Activated T-helper 2 cell treated with anti-CD3 and anti-CD28 coated beads, Interferon-gamma antibody, Interleukin-2, Interleukin-4, amounts not matched to agents 10 μg/mL and 5 μg/mL and 100 μg/mL, durations not matched to agents 14 hours and 24 hours and 36 hours (primary cell): ENCODE measurements around the gene RFT1. TPM values are rescaled to one million over a fixed set of nuclear protein-coding genes. Genes with fewer than 3 reads are reported as not detected.

Source experiments
- DNase-seq: peaks from one replicate; pipeline ENCODE4 v3.0.0; 2021; ENCODE audit warnings: low spot score
- H3K27ac Mint-ChIP-seq: one replicate; pipeline ENCODE4 v1.8.0; 2021; ENCODE audit warnings: mixed read lengths
- H3K27me3 Mint-ChIP-seq: one replicate; pipeline ENCODE4 v1.8.0; 2021; ENCODE audit warnings: low read depth, mixed read lengths
- H3K36me3 Mint-ChIP-seq: one replicate; pipeline ENCODE4 v1.8.0; 2021; ENCODE audit warnings: low read depth, mixed read lengths
- H3K4me1 Mint-ChIP-seq: one replicate; pipeline ENCODE4 v1.8.0; 2021; ENCODE audit warnings: low read depth, mixed read lengths
- H3K4me3 Mint-ChIP-seq: one replicate; pipeline ENCODE4 v1.8.0; 2021; ENCODE audit warnings: low read depth, mild to moderate bottlenecking, moderate library complexity, mixed read lengths
- H3K9me3 Mint-ChIP-seq: one replicate; pipeline ENCODE4 v1.8.0; 2021; ENCODE audit warnings: mixed read lengths
- intact Hi-C: fragments of 100-400 bp; cut with micrococcal nuclease; formaldehyde crosslinking; loops from one replicate; pipeline ENCODE4 v1.15.1; 2023
- total RNA-seq: library from RNA; stranded (reverse); gene quantifications from 2 replicates; pipeline ENCODE4 v1.2.3, GENCODE V29; 2022

The RFT1 gene
- total RNA-seq, 1 donor from 2014 or later, result 36.4 TPM

- no peaks in the 10 kb centered on the region for H3K4me1 Mint-ChIP-seq
- no peak overlapping the region for H3K27ac Mint-ChIP-seq
- no peaks in the 10 kb centered on the region for H3K27me3 Mint-ChIP-seq
- H3K9me3 Mint-ChIP-seq, result no peaks in the 10 kb centered on the region
- H3K36me3 Mint-ChIP-seq, result no peaks in the 10 kb centered on the region
- no peak for DNase-seq
- intact Hi-C loops, result no loop called here
- H3K4me3 Mint-ChIP-seq, result no peak overlapping the region
Observed at GRCh38 chr3:53081318-53081717, 48.9 kb downstream of the RFT1 start.

GRCh38 chr3:53080612-53081205 lies 49.5 kb downstream of the RFT1 start:
- Mint-ChIP-seq H3K36me3 (no peaks in the 10 kb centered on the region), H3K9me3 (no peaks in the 10 kb centered on the region), H3K27ac (no peak overlapping the region), H3K27me3 (no peaks in the 10 kb centered on the region), H3K4me1 (no peaks in the 10 kb centered on the region), H3K4me3 (no peak overlapping the region)
- no peak for DNase-seq
- intact Hi-C loops, result no loop called here

GRCh38 chr3:53079791-53080555 lies 50.3 kb downstream of the RFT1 start:
- H3K36me3 Mint-ChIP-seq, result no peaks in the 10 kb centered on the region
- intact Hi-C loops, result no loop called here
- no peaks in the 10 kb centered on the region for H3K9me3 Mint-ChIP-seq
- no peak overlapping the region for H3K4me3 Mint-ChIP-seq
- H3K27ac Mint-ChIP-seq, result no peak overlapping the region
- no peak for DNase-seq
- no peaks in the 10 kb centered on the region for H3K4me1 Mint-ChIP-seq
- H3K27me3 Mint-ChIP-seq, result no peaks in the 10 kb centered on the region

- H3K4me3 Mint-ChIP-seq, result no peak overlapping the region
- no peaks in the 10 kb centered on the region for H3K27me3 Mint-ChIP-seq
- intact Hi-C loops, result no loop called here
- no peak overlapping the region for H3K27ac Mint-ChIP-seq
- no peaks in the 10 kb centered on the region for H3K4me1 Mint-ChIP-seq
- H3K36me3 Mint-ChIP-seq, result no peaks in the 10 kb centered on the region
- no peak for DNase-seq
- no peaks in the 10 kb centered on the region for H3K9me3 Mint-ChIP-seq
Observed at GRCh38 chr3:53079147-53079546, 51.1 kb downstream of the RFT1 start.

GRCh38 chr3:53078656-53079055 lies 51.6 kb downstream of the RFT1 start:
- no peak overlapping the region for H3K4me3 Mint-ChIP-seq

GRCh38 chr3:53077476-53078220 lies 52.6 kb downstream of the RFT1 start:
- Mint-ChIP-seq H3K27ac (no peak overlapping the region), H3K4me1 (peaks cover 8% of the 10 kb centered on the region), H3K36me3 (no peaks in the 10 kb centered on the region), H3K27me3 (no peaks in the 10 kb centered on the region), H3K4me3 (no peak overlapping the region), H3K9me3 (no peaks in the 10 kb centered on the region)
- no peak for DNase-seq
- intact Hi-C loops, result no loop called here

More at GRCh38 chr3:53078656-53079055, 51.6 kb downstream of the RFT1 start:
- no peaks in the 10 kb centered on the region for H3K9me3 Mint-ChIP-seq
- DNase-seq, result no peak
- H3K27me3 Mint-ChIP-seq, result no peaks in the 10 kb centered on the region
- no peaks in the 10 kb centered on the region for H3K36me3 Mint-ChIP-seq
- H3K4me1 Mint-ChIP-seq, result no peaks in the 10 kb centered on the region
- intact Hi-C loops, result no loop called here
- H3K27ac Mint-ChIP-seq, result no peak overlapping the region

GRCh38 chr3:53075743-53076140 lies 54.5 kb downstream of the RFT1 start:
- no peaks in the 10 kb centered on the region for H3K36me3 Mint-ChIP-seq
- H3K4me3 Mint-ChIP-seq, result no peak overlapping the region
- no peak overlapping the region for H3K27ac Mint-ChIP-seq
- H3K27me3 Mint-ChIP-seq, result no peaks in the 10 kb centered on the region
- peaks cover 13% of the 10 kb centered on the region for H3K4me1 Mint-ChIP-seq
- no peak for DNase-seq
- intact Hi-C loops, result no loop called here
- H3K9me3 Mint-ChIP-seq, result no peaks in the 10 kb centered on the region

- intact Hi-C loops, result no loop called here
- DNase-seq, result no peak
- Mint-ChIP-seq H3K9me3 (no peaks in the 10 kb centered on the region), H3K4me1 (peaks cover 13% of the 10 kb centered on the region), H3K27me3 (no peaks in the 10 kb centered on the region), H3K4me3 (no peak overlapping the region), H3K27ac (peak overlapping the region; percentile 53), H3K36me3 (no peaks in the 10 kb centered on the region)
Observed at GRCh38 chr3:53074761-53075742, 55.2 kb downstream of the RFT1 start.

- Mint-ChIP-seq H3K27ac (peak overlapping the region; percentile 25), H3K4me3 (peak overlapping the region; percentile 26), H3K4me1 (peaks cover 13% of the 10 kb centered on the region), H3K36me3 (no peaks in the 10 kb centered on the region), H3K9me3 (no peaks in the 10 kb centered on the region), H3K27me3 (no peaks in the 10 kb centered on the region)
- DNase-seq, result no peak
- intact Hi-C loops, result no loop called here
Observed at GRCh38 chr3:53074366-53074696, 55.9 kb downstream of the RFT1 start.

- no peaks in the 10 kb centered on the region for H3K36me3 Mint-ChIP-seq
- H3K9me3 Mint-ChIP-seq, result no peaks in the 10 kb centered on the region
- intact Hi-C loops, result loop anchor here (1.0 to 2.0 kb wide), 3 partner anchors 29 to 222 kb away; no protein-coding TSS in a partner anchor
- H3K4me1 Mint-ChIP-seq, result peaks cover 13% of the 10 kb centered on the region
- peak overlapping the region; percentile 90 for H3K4me3 Mint-ChIP-seq
- no peaks in the 10 kb centered on the region for H3K27me3 Mint-ChIP-seq
- DNase-seq, result no peak
- peak overlapping the region; percentile 91 for H3K27ac Mint-ChIP-seq
Observed at GRCh38 chr3:53073553-53074365, 56.5 kb downstream of the RFT1 start.

- H3K36me3 Mint-ChIP-seq, result no peaks in the 10 kb centered on the region
- peak overlapping the region; percentile 91 for H3K27ac Mint-ChIP-seq
- H3K27me3 Mint-ChIP-seq, result no peaks in the 10 kb centered on the region
- peak; percentile 85 for DNase-seq
- no peaks in the 10 kb centered on the region for H3K9me3 Mint-ChIP-seq
- intact Hi-C loops, result loop anchor here (1.0 to 2.0 kb wide), 4 partner anchors 29 to 331 kb away; no protein-coding TSS in a partner anchor
- peak overlapping the region; percentile 90 for H3K4me3 Mint-ChIP-seq
- H3K4me1 Mint-ChIP-seq, result peaks cover 13% of the 10 kb centered on the region
Observed at GRCh38 chr3:53072653-53073552, 57.3 kb downstream of the RFT1 start.
